SK-N-SH treated with all-trans-retinoic acid at 6 μM for 48 hours (cell line): ENCODE results near the gene TDRD9.

Experiments
- ATAC-seq: fragments of 200-7000 bp; cut with Tn5 transposase; 3 replicates; pipeline ENCODE4 v1.9.1; 2020; ENCODE audit warnings: mild to moderate bottlenecking, moderate library complexity
- ARNTL ChIP-seq: fragments of 450-650 bp; formaldehyde crosslinking; IDR thresholded peaks from 2 replicates; pipeline ENCODE4 v1.5.0; 2020; ENCODE audit warnings: low read depth, mild to moderate bottlenecking, moderate library complexity, borderline replicate concordance
- BACH2 ChIP-seq: fragments of 250-450 bp; sonication (Bioruptor Pico); IDR thresholded peaks from 2 replicates; pipeline ENCODE4 v1.9.0; 2021; ENCODE audit warnings: mild to moderate bottlenecking, borderline replicate concordance
- GLIS3 ChIP-seq: fragments of 250-450 bp; sonication (Bioruptor Pico); IDR thresholded peaks from 2 replicates; pipeline ENCODE4 v1.5.0; 2020; ENCODE audit warnings: mild to moderate bottlenecking, moderate library complexity
- ISL1 ChIP-seq: fragments of 250-450 bp; sonication (Bioruptor Pico); IDR thresholded peaks from 2 replicates; pipeline ENCODE4 v2.1.2; 2022; ENCODE audit warnings: mild to moderate bottlenecking, moderate library complexity
- OSR1 ChIP-seq: fragments of 250-450 bp; sonication (Bioruptor Pico); IDR thresholded peaks from 2 replicates; pipeline ENCODE4 v1.8.0; 2022; ENCODE audit warnings: moderate library complexity, mild to moderate bottlenecking, inconsistent platforms
- RARB ChIP-seq: fragments of 250-450 bp; sonication (Bioruptor Pico); IDR thresholded peaks from 2 replicates; pipeline ENCODE4 v1.8.0; 2021; ENCODE audit warnings: mild to moderate bottlenecking, moderate library complexity
- SNAI2 ChIP-seq: fragments of 250-450 bp; sonication (Bioruptor Pico); IDR thresholded peaks from 2 replicates; pipeline ENCODE4 v1.5.0; 2020; ENCODE audit warnings: mild to moderate bottlenecking, moderate library complexity
- TCF4 ChIP-seq: fragments of 250-450 bp; sonication (Bioruptor Pico); IDR thresholded peaks from 2 replicates; pipeline ENCODE4 v1.8.0; 2021; ENCODE audit warnings: mild to moderate bottlenecking, moderate library complexity, borderline replicate concordance
- TOX ChIP-seq: fragments of 250-450 bp; sonication (Bioruptor Pico); IDR thresholded peaks from 2 replicates; pipeline ENCODE4 v1.8.0; 2021; ENCODE audit warnings: mild to moderate bottlenecking, moderate library complexity, borderline replicate concordance
- ZFP3 ChIP-seq: fragments of 250-450 bp; sonication (Bioruptor Pico); IDR thresholded peaks from 2 replicates; pipeline ENCODE4 v1.5.0; 2020; ENCODE audit warnings: mild to moderate bottlenecking, moderate library complexity
- ZFP30 ChIP-seq: fragments of 450-650 bp; formaldehyde crosslinking; IDR thresholded peaks from 2 replicates; pipeline ENCODE4 v1.5.0; 2022; ENCODE audit warnings: mild to moderate bottlenecking, moderate library complexity
- ZNF565 ChIP-seq: fragments of 450-650 bp; formaldehyde crosslinking; conservative IDR thresholded peaks from 2 replicates; pipeline ENCODE4 v1.5.0; 2020; ENCODE audit warnings: low read depth, mild to moderate bottlenecking, moderate library complexity
- ZNF70 ChIP-seq: fragments of 450-650 bp; formaldehyde crosslinking; IDR thresholded peaks from 2 replicates; pipeline ENCODE4 v1.5.0; 2020; ENCODE audit warnings: mild to moderate bottlenecking, moderate library complexity
- ZNF8 ChIP-seq: fragments of 450-650 bp; formaldehyde crosslinking; IDR thresholded peaks from 2 replicates; pipeline ENCODE4 v1.5.0; 2020; ENCODE audit warnings: mild to moderate bottlenecking, moderate library complexity
- TF ChIP-seq, protein P1 (sequence below): fragments of 250-450 bp; sonication (Bioruptor Pico); IDR thresholded peaks from 2 replicates; pipeline ENCODE4 v1.8.0; 2020; ENCODE audit warnings: mild to moderate bottlenecking, moderate library complexity, borderline replicate concordance
- TF ChIP-seq, protein P2 (sequence below): fragments of 250-450 bp; sonication (Bioruptor Pico); IDR thresholded peaks from 2 replicates; pipeline ENCODE4 v1.5.1; 2020; ENCODE audit warnings: low read depth, mild to moderate bottlenecking, moderate library complexity
- TF ChIP-seq, protein P3 (sequence below): fragments of 250-450 bp; sonication (Bioruptor Pico); IDR thresholded peaks from 2 replicates; pipeline ENCODE4 v1.5.0; 2020; ENCODE audit warnings: mild to moderate bottlenecking, moderate library complexity

Gene TDRD9

DNA sequence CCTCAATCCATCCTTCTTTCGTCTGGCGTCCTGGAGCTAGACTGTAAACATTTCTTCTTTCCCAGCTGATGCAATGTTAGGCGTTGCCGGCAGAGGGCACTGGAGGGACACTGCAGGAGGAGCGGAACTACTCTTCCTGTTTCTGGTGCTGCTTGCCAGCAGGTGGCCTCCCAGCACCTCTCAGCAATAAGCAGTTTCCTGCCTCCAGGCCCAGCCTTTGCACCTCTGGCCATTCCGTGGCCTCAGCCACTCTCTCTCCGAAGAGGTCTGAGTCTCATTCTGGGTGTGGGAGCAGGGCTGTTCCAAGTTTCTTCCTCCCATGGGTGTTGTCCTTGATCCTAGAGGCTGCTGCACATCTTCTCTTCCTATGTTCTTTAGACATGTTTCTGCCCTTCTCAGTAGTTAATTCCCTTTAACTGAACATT is 149.8 kb downstream of the TDRD9 start:
- TF ChIP-seq GLIS3 (0 out of 2 replicates have a peak, but pooled peaks have one; percentile 18), ZNF70 (CRISPR knock-in tag) (peak; percentile 49; the same call in 1 of the 2 replicates), ZFP3 (CRISPR knock-in tag) (0 out of 2 replicates have a peak, but pooled peaks have one; percentile 35), RARB (no peak)
- ATAC-seq, result peak; percentile 98

DNA sequence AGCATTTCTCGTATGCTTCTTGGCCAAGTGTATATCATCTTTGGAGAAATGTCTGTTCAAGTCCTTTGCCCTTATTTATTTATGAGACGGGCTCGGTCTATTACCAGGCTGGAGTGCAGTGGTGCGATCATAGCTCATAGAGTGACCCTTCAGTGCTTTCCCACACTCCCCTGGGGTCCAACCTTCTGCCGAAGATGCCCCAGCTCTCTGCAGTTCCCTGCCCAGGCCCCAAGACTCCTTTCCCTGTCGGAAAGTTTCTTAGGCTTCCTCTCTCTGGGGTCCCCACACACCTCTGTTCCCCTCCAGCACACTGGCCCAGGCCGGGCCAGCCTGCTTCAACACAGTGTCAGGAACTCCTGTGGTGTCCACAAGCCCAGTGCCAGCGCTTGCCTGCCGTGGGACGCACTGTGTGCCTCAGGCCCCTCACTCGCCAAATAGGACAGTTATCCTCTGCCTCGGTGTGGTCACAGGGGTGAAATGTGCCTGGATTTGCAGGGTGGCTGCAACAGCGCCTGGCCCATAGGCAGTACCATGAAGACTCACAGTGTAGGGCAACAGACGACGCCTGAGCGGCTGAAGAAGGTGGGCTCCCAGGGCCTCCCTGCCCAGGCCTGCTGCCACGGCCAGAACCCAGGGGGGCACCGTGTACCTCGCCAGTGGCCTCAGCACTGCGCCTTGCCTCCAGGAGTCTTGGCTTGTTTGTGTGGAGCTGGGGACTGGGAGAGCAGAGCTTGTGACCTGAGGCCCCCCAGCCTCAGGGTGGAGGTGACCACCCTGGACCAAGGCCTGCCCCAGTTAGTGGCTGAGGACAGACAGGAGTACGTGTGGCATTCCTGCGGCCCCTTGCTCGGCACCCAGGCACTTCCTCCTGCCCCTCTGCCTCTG is 152.4 kb downstream of the TDRD9 start:
- no peak for TF ChIP-seq GLIS3
- TF ChIP-seq ZNF8 (CRISPR knock-in tag), result no peak
- no peak for TF ChIP-seq SNAI2 (CRISPR knock-in tag)
- no peak for TF ChIP-seq ARNTL
- TF ChIP-seq ZFP30 (CRISPR knock-in tag), result no peak
- TF ChIP-seq, protein P1, sequence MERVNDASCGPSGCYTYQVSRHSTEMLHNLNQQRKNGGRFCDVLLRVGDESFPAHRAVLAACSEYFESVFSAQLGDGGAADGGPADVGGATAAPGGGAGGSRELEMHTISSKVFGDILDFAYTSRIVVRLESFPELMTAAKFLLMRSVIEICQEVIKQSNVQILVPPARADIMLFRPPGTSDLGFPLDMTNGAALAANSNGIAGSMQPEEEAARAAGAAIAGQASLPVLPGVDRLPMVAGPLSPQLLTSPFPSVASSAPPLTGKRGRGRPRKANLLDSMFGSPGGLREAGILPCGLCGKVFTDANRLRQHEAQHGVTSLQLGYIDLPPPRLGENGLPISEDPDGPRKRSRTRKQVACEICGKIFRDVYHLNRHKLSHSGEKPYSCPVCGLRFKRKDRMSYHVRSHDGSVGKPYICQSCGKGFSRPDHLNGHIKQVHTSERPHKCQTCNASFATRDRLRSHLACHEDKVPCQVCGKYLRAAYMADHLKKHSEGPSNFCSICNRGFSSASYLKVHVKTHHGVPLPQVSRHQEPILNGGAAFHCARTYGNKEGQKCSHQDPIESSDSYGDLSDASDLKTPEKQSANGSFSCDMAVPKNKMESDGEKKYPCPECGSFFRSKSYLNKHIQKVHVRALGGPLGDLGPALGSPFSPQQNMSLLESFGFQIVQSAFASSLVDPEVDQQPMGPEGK (CRISPR knock-in tag), result no peak
- no peak for TF ChIP-seq OSR1 (CRISPR knock-in tag)
- no peak for TF ChIP-seq BACH2 (CRISPR knock-in tag)
- ATAC-seq, result no peak

DNA sequence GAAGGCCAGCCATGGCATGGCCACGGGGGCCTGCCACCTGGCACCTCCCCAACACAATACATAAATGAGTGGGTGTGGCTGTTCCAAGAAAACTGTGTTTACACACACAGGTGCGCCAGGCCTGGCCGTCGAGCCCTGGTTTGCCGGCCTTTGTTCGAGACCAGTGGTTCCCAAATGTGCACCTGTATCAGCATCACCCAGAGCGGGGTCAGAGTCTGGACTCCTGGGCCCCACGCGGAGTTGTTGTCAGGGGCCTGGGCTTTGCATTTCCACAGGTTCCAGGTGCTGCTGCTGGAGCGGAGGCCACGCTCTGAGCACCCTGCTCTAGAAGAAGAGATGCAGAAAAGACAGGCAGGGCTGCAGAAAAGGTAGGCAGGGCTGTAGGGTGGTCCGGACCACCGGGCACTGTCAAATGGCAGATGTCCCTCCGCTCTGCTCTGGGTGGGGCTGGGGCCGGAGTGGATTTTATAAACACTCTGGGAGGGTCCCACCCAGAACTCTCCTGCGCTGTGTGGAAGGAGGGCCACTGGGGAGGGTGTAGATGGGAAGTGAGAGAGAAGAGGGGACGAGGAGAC is 153.1 kb downstream of the TDRD9 start:
- no peak for ATAC-seq

DNA sequence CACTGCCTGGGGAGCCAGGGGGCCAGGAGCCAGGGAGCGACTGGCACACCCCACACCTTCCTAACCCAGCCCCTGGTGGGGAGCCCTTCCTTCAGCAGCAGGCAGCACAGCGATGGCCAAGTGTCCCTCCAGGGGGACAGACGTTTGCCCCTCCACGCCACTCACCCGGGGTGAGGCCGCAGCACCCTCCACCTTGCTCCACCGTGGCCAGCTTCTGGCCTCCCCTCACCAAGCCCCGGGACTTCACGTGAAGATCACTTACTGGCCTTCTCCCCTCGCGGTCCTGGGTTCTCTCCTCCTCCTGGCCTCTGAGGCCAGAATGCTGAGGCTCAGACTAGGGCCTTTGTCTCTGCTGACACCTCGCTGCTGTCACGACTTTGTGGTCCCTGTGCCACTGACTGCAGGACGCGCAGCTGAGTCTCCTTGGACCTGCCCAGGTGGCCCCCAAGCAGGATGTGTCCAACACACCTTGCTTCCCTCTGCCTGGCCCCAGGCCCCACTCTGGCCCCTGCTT is 153.8 kb downstream of the TDRD9 start:
- no peak for ATAC-seq
- TF ChIP-seq ZFP30 (CRISPR knock-in tag), result no peak
- TF ChIP-seq TOX, result no peak
- TF ChIP-seq, protein P2, sequence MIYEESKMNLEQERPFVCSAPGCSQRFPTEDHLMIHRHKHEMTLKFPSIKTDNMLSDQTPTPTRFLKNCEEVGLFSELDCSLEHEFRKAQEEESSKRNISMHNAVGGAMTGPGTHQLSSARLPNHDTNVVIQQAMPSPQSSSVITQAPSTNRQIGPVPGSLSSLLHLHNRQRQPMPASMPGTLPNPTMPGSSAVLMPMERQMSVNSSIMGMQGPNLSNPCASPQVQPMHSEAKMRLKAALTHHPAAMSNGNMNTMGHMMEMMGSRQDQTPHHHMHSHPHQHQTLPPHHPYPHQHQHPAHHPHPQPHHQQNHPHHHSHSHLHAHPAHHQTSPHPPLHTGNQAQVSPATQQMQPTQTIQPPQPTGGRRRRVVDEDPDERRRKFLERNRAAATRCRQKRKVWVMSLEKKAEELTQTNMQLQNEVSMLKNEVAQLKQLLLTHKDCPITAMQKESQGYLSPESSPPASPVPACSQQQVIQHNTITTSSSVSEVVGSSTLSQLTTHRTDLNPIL (CRISPR knock-in tag), result no peak
- TF ChIP-seq, protein P1 (CRISPR knock-in tag), result no peak
- TF ChIP-seq SNAI2 (CRISPR knock-in tag), result no peak

More for the DNA sequence above, 153.1 kb downstream of the TDRD9 start:
- TF ChIP-seq ARNTL, result no peak
- TF ChIP-seq TCF4 (CRISPR knock-in tag), result no peak
- TF ChIP-seq GLIS3, result no peak
- TF ChIP-seq ZNF8 (CRISPR knock-in tag), result no peak
- no peak for TF ChIP-seq OSR1 (CRISPR knock-in tag)
- TF ChIP-seq, protein P3, sequence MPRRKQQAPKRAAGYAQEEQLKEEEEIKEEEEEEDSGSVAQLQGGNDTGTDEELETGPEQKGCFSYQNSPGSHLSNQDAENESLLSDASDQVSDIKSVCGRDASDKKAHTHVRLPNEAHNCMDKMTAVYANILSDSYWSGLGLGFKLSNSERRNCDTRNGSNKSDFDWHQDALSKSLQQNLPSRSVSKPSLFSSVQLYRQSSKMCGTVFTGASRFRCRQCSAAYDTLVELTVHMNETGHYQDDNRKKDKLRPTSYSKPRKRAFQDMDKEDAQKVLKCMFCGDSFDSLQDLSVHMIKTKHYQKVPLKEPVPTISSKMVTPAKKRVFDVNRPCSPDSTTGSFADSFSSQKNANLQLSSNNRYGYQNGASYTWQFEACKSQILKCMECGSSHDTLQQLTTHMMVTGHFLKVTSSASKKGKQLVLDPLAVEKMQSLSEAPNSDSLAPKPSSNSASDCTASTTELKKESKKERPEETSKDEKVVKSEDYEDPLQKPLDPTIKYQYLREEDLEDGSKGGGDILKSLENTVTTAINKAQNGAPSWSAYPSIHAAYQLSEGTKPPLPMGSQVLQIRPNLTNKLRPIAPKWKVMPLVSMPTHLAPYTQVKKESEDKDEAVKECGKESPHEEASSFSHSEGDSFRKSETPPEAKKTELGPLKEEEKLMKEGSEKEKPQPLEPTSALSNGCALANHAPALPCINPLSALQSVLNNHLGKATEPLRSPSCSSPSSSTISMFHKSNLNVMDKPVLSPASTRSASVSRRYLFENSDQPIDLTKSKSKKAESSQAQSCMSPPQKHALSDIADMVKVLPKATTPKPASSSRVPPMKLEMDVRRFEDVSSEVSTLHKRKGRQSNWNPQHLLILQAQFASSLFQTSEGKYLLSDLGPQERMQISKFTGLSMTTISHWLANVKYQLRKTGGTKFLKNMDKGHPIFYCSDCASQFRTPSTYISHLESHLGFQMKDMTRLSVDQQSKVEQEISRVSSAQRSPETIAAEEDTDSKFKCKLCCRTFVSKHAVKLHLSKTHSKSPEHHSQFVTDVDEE (CRISPR knock-in tag), result no peak
- TF ChIP-seq ZNF565, result no peak
- TF ChIP-seq ISL1 (CRISPR knock-in tag), result no peak
- TF ChIP-seq TOX, result no peak
- no peak for TF ChIP-seq BACH2 (CRISPR knock-in tag)
- TF ChIP-seq SNAI2 (CRISPR knock-in tag), result no peak
